Measurements from ENCODE around the gene FBH1. TPM values are rescaled to one million over a fixed set of nuclear protein-coding genes. Genes with fewer than 3 reads are reported as not detected.

The FBH1 gene
- total RNA-seq, 1 donor from 2014 or later: 67.1 TPM

GRCh38 chr10:5975641-5976473 lies 85.8 kb downstream of the FBH1 start:
- intact Hi-C loops (cut with micrococcal nuclease): loop anchor here (1.0 to 10.0 kb wide), 13 partner anchors 38 to 681 kb away; partner anchors contain the start of genes FBH1, GDI2 and PRKCQ

DNA sequence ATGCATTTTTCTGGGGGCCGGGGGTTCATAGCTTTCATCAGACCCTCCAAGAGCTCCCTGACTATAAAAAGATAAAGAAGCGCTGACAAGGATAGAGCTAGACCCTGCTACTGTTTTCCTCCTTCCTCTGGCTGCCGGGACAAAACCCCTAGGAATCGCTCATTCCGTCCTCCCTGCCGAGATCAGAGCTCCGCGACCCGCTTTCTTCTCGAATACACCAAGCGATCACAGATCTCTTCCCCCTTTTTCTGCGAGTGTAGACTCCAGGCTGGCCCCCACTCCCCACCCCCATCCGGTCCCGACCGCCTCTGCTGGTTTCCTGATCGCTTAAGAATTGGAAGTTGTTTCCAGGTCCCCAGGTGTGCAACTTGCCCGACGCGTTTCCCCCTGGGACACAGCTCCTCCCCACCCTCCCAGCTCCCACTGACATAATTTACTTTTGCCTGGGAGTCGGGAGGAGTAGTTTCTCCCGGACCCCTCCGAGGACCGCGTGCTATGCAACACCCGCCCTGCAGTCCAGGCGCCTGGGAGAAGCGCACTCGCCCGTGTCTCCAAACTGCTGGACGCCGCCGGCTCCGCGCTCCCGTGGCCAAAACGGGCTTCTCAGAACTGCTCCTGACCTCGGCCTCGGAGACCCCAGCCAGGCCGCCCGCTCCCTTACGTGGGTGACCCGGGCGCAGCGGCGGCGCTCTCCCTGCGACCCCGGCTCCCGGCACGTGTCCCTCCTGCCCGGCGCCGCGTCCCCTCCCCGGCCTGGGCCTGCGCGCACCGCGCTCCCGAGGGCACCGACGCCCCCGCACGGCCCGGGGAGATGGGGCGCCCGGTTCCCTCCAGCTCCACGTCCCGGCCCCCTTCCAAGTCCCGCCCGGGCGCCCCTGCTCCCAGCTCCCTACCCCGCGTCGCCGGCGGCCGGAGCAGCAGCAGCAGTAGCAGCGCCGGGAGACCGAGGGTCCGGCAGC lies 86.7 kb downstream of the FBH1 start:
- intact Hi-C loops (cut with micrococcal nuclease): loop anchor here (1.0 to 10.0 kb wide), 15 partner anchors 38 to 682 kb away; partner anchors contain the start of genes FBH1, GDI2, IL2RA and PRKCQ

DNA sequence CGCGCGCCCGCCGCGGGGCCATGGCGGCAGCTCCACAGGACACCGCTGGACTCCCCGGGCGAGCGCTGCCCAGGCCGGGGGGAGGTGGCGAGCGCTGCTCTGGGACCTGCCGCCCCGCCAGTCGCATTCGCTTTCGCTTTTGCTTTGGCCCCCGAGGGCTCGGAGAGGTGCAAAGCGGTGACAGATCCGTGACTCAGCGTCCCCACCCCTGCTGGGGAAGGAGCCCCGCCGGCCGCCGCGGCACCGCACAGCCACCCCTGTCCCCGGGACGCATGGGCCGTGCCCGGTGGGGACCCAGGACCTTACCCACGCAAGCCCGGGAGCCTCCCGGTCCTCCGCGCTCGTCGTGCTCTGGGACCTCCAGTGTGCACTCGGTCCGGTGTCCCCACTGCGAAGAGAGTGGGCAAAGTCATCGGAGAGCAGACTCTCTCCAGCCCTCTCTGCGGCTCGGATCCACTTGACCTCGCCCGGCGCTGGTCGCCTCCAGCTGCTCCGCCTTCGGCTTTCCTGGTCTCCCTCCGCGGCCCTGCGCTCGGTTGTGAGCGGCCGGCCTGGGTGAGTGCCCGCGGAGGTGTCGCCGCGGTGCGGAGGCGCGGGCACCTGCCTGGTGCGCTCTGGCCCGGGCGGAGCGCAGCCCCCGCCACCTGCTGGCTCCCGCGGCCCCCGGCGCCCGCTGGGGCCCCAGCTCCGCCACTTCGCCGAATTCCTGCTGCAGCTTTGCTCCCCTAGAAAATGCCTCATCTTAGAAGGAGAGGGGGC lies 87.6 kb downstream of the FBH1 start, which contains the start of gene IL15RA:
IL15RA (minus strand) TSS at position 73 of the 759 bp plus-strand sequence; CDS start at position 22, 51 bp downstream.
- intact Hi-C loops (cut with micrococcal nuclease): loop anchor here (1.0 to 10.0 kb wide), 8 partner anchors 61 to 683 kb away; partner anchors contain the start of genes IL2RA, PRKCQ and TASOR2

DNA sequence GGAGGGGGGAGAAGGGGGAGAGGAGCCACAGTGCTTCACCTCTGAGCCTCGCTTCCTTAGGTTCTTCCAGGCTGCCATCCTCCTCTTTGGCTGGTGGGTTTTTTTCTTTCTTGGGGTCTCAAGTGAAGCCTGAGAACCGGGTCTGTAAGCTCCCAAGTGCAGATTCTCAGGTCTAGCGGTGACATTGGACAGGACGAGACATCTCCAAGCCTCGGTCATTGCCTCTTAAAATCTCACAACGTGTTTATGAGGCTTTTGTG lies 88.1 kb downstream of the FBH1 start:
- intact Hi-C loops (cut with micrococcal nuclease): loop anchor here (5.0 to 10.0 kb wide), 4 partner anchors 266 to 683 kb away; partner anchors contain the start of gene PRKCQ

DNA sequence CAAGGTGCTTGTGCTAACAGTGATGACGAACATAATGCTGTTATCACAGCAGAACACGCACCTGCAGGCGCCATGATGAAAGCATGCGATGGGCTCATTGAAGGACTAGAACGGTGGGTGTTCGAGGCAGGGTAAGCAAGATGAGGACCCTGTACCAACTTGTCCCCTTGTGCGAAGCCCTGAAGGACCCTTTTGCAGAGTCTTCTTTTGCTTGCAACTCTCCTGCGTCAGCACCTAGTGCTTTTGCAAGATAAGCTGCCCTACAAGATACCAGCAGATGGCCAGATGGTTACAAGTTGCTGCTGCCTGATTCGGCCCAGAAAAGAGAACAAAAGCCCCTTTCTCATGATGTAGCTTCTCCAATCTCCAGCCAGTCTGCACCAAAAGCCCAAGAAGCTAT lies 91.5 kb downstream of the FBH1 start:
- intact Hi-C loops (cut with micrococcal nuclease): no loop called here

DNA sequence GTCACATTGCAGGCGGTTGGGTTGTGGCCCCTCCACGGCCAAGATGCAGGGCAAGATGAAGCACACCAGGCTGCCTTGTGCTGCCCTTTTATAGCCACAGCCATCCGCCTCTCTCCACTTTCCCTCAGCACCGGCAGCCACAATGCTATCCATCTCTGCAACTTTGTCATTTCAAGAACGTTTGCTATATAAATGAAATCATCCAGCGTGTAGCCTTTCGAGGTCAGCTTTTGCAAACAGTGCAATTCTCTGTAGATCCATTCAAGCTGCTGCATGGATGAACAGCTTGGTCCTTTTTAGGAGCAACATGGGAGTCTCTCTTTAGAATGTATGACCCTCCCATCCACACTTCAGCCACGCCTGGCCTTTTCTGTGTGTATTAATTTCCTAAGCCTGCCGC lies 93.7 kb downstream of the FBH1 start:
- intact Hi-C loops (cut with micrococcal nuclease): no loop called here

GRCh38 chr10:5985029-5985428 lies 95.0 kb downstream of the FBH1 start:
- intact Hi-C loops (cut with micrococcal nuclease): no loop called here

Other genes starting within 250 kb of the FBH1 start
- gene ASB13, start 223.6 kb upstream of the FBH1 start, total RNA-seq: 4.9 and 6.3 TPM in 2 replicates
- gene TASOR2, start 205.4 kb upstream of the FBH1 start, total RNA-seq: 66.4 and 71.4 TPM in 2 replicates
- 231 and 232 TPM in 2 replicates for gene GDI2, start 76.8 kb upstream of the FBH1 start, total RNA-seq
- gene ANKRD16, start 350 bp upstream of the FBH1 start, total RNA-seq: 5.2 TPM in 2 replicates
- gene IL15RA, start 87.3 kb downstream of the FBH1 start, total RNA-seq: 29.7 and 31.2 TPM in 2 replicates
- gene IL2RA, start 172.1 kb downstream of the FBH1 start, total RNA-seq: 459 and 464 TPM in 2 replicates
- gene RBM17, start 198.8 kb downstream of the FBH1 start, total RNA-seq: 167 and 176 TPM in 2 replicates

Measured in T-helper 1 cell treated with Interleukin-12 subunit alpha and Interleukin-12 subunit beta and Interleukin-4 antibody, amounts not matched to agents 30 ng/mL and 1 ng/mL, for 36 hours (primary cell).